WERI-Rb-1 (cell line): ENCODE measurements around the gene NPAS3.

Experiments used
- DNase-seq: peaks from one replicate; pipeline ENCODE4 v3.0.0-alpha.2; 2020
- H3K27ac ChIP-seq: fragments of 250-450 bp; sonication (Bioruptor Pico); 2 replicates; pipeline ENCODE4 v1.5.1; 2020; ENCODE audit warnings: mild to moderate bottlenecking, moderate library complexity
- H3K27me3 ChIP-seq: fragments of 250-450 bp; sonication (Bioruptor Pico); 2 replicates; pipeline ENCODE4 v1.5.1; 2021; ENCODE audit warnings: mild to moderate bottlenecking, low read depth, moderate library complexity; ENCODE audit not compliant: insufficient read depth, severe bottlenecking
- H3K36me3 ChIP-seq: fragments of 250-450 bp; sonication (Bioruptor Pico); 2 replicates; pipeline ENCODE4 v1.5.1; 2020; ENCODE audit warnings: mild to moderate bottlenecking, moderate library complexity
- H3K4me3 ChIP-seq: 2 replicates; pipeline ENCODE4 v1.5.1; 2011; ENCODE audit warnings: low read depth, mild to moderate bottlenecking, control low read depth, low read length
- H3K9me3 ChIP-seq: fragments of 250-450 bp; sonication (Bioruptor Pico); 2 replicates; pipeline ENCODE4 v1.5.1; 2021; ENCODE audit warnings: mild to moderate bottlenecking, moderate library complexity; ENCODE audit not compliant: severe bottlenecking
- CTCF ChIP-seq: IDR thresholded peaks from 2 replicates; pipeline ENCODE4 v1.5.1; 2011; ENCODE audit warnings: low read depth, mild to moderate bottlenecking, control low read depth, inconsistent platforms, low read length

The NPAS3 gene

GRCh38 chr14:33525626-33526025 lies 586.9 kb downstream of the NPAS3 start:
- H3K36me3 ChIP-seq = no peaks in the 10 kb centered on the region
- H3K27me3 ChIP-seq = no peaks in the 10 kb centered on the region
- TF ChIP-seq CTCF = no peak
- H3K4me3 ChIP-seq = no peak overlapping the region
- no peak for DNase-seq
- no peak overlapping the region for H3K27ac ChIP-seq
- no peaks in the 10 kb centered on the region for H3K9me3 ChIP-seq

- Histone ChIP-seq H3K36me3 (no peaks in the 10 kb centered on the region), H3K4me3 (no peak overlapping the region), H3K9me3 (no peaks in the 10 kb centered on the region), H3K27me3 (no peaks in the 10 kb centered on the region), H3K27ac (no peak overlapping the region)
- no peak for DNase-seq
- TF ChIP-seq CTCF = no peak
Measured at GRCh38 chr14:33527023-33527634, 588.5 kb downstream of the NPAS3 start.

- no peak overlapping the region for H3K4me3 ChIP-seq
- H3K36me3 ChIP-seq = no peaks in the 10 kb centered on the region
- H3K27ac ChIP-seq = no peak overlapping the region
- H3K9me3 ChIP-seq = no peaks in the 10 kb centered on the region
- TF ChIP-seq CTCF = no peak
- no peak for DNase-seq
- H3K27me3 ChIP-seq = no peaks in the 10 kb centered on the region
Measured at GRCh38 chr14:33528655-33529054, 590.0 kb downstream of the NPAS3 start.

GRCh38 chr14:33529787-33530757 lies 591.4 kb downstream of the NPAS3 start:
- Histone ChIP-seq H3K36me3 (no peaks in the 10 kb centered on the region), H3K9me3 (no peaks in the 10 kb centered on the region), H3K27ac (no peak overlapping the region), H3K4me3 (no peak overlapping the region), H3K27me3 (no peaks in the 10 kb centered on the region)
- DNase-seq = no peak
- no peak for TF ChIP-seq CTCF

GRCh38 chr14:33532553-33532952 lies 593.9 kb downstream of the NPAS3 start:
- Histone ChIP-seq H3K27me3 (no peaks in the 10 kb centered on the region), H3K36me3 (no peaks in the 10 kb centered on the region), H3K27ac (no peak overlapping the region), H3K4me3 (no peak overlapping the region), H3K9me3 (no peaks in the 10 kb centered on the region)
- TF ChIP-seq CTCF = no peak
- DNase-seq = no peak
